ENCODE results near the gene SLC38A9.

- no peak for TF ChIP-seq CTCF (IDR thresholded peaks at IDR 0.05; ENCODE audit: control extremely low read depth in 1 of 3, insufficient read depth in 1 of 3, low read depth in 1 of 3, low read length in 3 of 3)
- no peak for TF ChIP-seq EZH2 (IDR thresholded peaks at IDR 0.05; ENCODE audit: low read depth, low read length, severe bottlenecking)
- TF ChIP-seq NRF1 (IDR thresholded peaks at IDR 0.05; ENCODE audit: low read depth, low read length) = no peak
- TF ChIP-seq ZNF274 (IDR thresholded peaks at IDR 0.05; ENCODE audit: borderline replicate concordance, extremely low read depth, low read length) = no peak
- TF ChIP-seq RAD21 (IDR thresholded peaks at IDR 0.05 in 1 of 2, conservative IDR thresholded peaks at IDR 0.05 in 1 of 2; ENCODE audit: low read depth in 2 of 2, low read length in 2 of 2) = no peak
- TF ChIP-seq TCF12 (IDR thresholded peaks at IDR 0.05; ENCODE audit: low read depth, low read length) = no peak
- TF ChIP-seq SP1 (IDR thresholded peaks at IDR 0.05; ENCODE audit: low read depth, low read length) = no peak
- TF ChIP-seq EP300 (IDR thresholded peaks at IDR 0.05; ENCODE audit: borderline replicate concordance in 1 of 2, low read depth in 2 of 2, low read length in 2 of 2) = no peak
- TF ChIP-seq POLR2AphosphoS5 (IDR thresholded peaks at IDR 0.05; ENCODE audit: low read depth, low read length) = no peak
- no peak for TF ChIP-seq JUN (IDR thresholded peaks at IDR 0.05; ENCODE audit: low read depth, low read length)
- TF ChIP-seq POLR2A (IDR thresholded peaks at IDR 0.05; ENCODE audit: control extremely low read depth in 1 of 2, low read depth in 2 of 2, low read length in 2 of 2) = no peak
- TF ChIP-seq CHD1 (IDR thresholded peaks at IDR 0.05; ENCODE audit: low read depth, low read length) = no peak
- TF ChIP-seq TAF1 (IDR thresholded peaks at IDR 0.05; ENCODE audit: low read depth, low read length) = no peak
Observed at GRCh38 chr5:55667938-55668337, 44.2 kb downstream of the SLC38A9 start.

Measured in H1 (cell line).